NB4 (cell line): Measurements from ENCODE around the gene CABP4.
A peak's percentile ranks its signal among the peaks of the same experiment; 100 is the strongest.

Source experiments
- DNase-seq: peaks from one replicate; pipeline ENCODE4 v3.0.0; 2010; ENCODE audit warnings: low read depth
- H3K4me3 ChIP-seq: one replicate; pipeline ENCODE4 v1.5.1; 2011; ENCODE audit warnings: mild to moderate bottlenecking, low read depth, low read length, moderate library complexity
- MYC ChIP-seq: IDR thresholded peaks from 2 replicates; pipeline ENCODE4 v1.6.1; 2011; ENCODE audit warnings: low read depth, low read length
- POLR2A ChIP-seq: IDR thresholded peaks from 2 replicates; pipeline ENCODE4 v1.6.1; 2011; ENCODE audit warnings: mild to moderate bottlenecking; ENCODE audit not compliant: insufficient read length; ENCODE audit errors: extremely low read depth
- TF ChIP-seq, protein P1 (sequence below): IDR thresholded peaks from 2 replicates; pipeline ENCODE4 v1.6.1; 2011; ENCODE audit warnings: low read depth, low read length
- TF ChIP-seq, protein P2 (sequence below): IDR thresholded peaks from one replicate; pipeline ENCODE4 v1.5.1; 2012; ENCODE audit warnings: low read depth, low read length

The CABP4 gene

DNA sequence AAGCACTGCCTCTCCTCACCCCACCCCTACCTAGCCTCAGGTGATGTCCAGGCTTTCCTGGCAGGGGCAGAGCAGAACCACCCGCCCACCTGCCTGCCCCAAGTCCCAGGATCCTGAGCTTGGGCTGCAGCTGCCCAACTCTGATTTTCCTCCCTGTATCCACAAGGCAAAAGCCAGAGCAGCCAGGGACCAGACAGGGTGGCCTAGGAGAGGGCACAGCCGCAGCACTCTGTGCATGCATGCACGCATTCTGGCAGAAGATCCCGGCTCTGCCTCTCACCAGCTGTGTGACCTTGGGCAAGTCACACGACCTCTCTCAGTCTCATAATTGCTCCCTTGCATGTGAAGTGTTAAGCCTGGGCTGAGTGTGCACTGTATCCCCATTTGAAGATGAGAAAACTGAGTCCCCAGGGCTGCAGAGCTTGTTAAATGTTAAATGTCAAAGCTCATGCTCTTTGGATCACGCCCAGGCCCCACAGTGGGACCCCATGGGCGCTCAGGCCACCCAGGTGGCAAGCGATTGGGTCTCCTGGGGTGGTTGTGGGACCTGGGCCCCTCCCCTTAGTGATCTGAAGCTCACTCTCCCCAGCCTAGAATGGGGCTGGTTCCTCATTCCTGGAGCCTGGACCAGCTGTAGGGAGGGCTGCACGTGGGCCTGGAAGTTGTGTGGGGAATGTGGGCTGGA, 42.5 kb upstream of the CABP4 start:
- no peak overlapping the region for H3K4me3 ChIP-seq
- DNase-seq: no peak
- no peak for TF ChIP-seq POLR2A

DNA sequence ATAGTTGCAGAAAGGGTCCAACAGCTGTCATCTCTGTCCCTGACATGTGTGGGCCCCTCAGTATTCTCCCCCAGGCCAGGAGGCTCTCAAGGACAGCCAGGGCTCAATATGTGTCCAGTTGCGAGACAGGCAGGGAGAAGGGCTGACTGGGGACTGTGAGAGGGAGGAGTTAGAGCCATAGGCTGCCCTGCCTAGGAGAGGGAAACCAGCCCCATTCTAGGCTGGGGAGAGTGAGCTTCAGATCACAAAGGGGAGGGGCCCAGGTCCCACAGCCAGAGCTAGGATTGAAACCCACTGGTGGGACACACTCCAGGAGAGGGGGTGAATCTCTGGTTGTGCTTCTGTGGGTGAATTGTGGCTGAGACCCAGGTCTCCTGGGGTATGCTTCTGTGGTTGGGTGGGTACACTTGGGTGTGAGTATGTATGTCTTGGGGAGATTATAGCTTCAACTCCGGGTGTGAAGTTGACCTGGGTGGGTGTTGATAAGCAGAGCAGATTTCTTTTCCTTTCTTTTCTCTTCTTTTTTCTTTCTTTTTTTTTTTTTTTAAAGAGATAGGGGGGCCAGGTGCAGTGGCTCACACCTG, 41.8 kb upstream of the CABP4 start:
- DNase-seq: peak; percentile 45
- no peak overlapping the region for H3K4me3 ChIP-seq
- TF ChIP-seq, protein P1, sequence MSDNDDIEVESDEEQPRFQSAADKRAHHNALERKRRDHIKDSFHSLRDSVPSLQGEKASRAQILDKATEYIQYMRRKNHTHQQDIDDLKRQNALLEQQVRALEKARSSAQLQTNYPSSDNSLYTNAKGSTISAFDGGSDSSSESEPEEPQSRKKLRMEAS: no peak
- TF ChIP-seq MYC (no peak), POLR2A (no peak)
- TF ChIP-seq, protein P2, sequence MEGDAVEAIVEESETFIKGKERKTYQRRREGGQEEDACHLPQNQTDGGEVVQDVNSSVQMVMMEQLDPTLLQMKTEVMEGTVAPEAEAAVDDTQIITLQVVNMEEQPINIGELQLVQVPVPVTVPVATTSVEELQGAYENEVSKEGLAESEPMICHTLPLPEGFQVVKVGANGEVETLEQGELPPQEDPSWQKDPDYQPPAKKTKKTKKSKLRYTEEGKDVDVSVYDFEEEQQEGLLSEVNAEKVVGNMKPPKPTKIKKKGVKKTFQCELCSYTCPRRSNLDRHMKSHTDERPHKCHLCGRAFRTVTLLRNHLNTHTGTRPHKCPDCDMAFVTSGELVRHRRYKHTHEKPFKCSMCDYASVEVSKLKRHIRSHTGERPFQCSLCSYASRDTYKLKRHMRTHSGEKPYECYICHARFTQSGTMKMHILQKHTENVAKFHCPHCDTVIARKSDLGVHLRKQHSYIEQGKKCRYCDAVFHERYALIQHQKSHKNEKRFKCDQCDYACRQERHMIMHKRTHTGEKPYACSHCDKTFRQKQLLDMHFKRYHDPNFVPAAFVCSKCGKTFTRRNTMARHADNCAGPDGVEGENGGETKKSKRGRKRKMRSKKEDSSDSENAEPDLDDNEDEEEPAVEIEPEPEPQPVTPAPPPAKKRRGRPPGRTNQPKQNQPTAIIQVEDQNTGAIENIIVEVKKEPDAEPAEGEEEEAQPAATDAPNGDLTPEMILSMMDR: no peak

DNA sequence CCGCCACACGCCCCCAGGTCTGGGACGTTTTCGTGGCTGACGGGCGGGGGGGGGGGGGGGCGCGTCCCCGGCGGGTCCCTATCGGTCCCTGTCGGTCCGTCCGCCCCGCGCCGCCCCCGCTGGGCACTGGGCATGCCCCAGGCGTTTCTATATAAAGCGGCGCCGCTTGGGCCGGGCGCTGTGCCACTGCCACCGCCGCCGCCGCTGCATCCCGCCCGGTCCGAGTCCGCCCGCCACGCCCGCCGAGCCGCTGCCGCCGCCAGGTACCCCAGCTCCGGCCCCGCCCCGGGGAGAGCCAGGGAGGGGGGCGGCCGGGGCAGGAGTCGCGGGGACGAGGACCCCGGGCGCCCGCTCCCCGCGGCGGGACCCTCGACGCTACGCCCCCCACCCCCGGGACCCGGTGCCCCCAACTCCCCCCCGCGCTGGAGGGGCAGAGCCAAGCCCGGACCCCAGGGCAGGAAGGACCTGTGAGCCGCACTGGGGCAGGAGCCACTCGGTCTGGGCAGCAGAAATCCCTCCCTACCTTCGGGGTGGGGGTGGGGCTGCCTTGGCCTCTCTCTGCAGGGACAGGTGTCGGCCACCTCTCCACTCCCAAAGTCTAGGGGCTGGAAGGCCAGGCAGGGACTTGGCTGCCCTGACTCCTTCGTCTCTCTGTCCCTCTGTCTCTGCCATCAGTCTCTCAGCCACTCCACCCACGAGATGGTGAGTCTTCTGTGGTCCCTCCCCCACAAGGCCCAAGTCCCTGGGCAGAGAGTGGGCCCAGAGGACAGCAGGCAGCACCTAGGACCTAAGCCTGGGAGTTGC, 39.5 kb upstream of the CABP4 start, which contains the start of gene CARNS1:
Gene CARNS1, plus strand, starts transcription at position 178 of the 804 bp plus-strand sequence. Its CDS starts 522 bp downstream, at position 700.
- no peak for DNase-seq
- H3K4me3 ChIP-seq: no peak within 1 kb of the TSS
- no peak for TF ChIP-seq POLR2A
- TF ChIP-seq, protein P1: no peak
- TF ChIP-seq, protein P2: no peak
- no peak for TF ChIP-seq MYC

DNA sequence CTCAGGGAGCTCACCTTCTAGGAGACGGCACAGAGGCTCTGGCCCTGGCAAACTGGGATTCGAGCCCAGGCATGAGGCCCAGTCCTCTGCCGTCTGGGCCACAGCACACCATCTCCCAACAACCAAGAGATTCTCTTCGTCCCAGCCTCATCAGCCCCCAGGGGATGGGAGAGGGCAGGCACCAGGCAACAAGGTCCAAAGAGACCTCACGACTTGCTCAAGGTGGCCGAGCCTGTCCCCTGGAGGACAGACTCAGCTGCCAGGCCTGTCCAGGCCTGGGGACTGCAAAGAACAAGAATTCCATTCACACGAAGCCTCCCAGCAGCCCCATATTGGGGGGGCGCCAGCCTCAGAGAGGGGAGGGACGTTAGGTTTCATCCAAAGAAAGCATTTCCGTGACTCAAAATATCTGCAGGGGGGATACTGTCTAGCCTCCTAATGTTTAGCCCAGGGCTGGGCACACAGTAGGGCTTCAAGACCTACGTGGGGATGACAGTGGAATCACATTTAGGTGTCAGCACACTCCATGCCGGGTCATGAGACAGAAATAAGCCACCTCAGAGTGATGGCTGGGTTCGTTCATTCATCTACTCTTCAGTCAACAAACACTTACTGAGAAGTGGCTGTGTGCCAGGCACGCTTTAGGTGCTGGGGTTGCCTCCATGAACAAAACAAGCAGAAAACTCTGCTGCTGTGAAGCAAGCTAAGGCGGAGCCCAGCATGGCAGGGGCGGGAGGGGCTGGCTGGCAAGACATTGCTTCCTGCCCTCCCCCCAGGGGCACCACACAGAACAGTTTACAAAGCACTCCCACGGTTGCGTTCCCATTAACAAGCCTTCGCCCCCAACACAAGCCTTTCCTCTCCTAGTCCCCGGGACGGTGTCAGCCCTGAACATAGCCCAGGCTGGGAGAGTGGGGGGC, 38.5 kb upstream of the CABP4 start:
- TF ChIP-seq, protein P2: no peak
- TF ChIP-seq, protein P1: peak; percentile 73; the same call in 1 of the 2 replicates
- peak; percentile 80; the same call in 1 of the 2 replicates for TF ChIP-seq MYC
- peak; percentile 29 for TF ChIP-seq POLR2A
- no peak overlapping the region for H3K4me3 ChIP-seq
- DNase-seq: peak; percentile 93

DNA sequence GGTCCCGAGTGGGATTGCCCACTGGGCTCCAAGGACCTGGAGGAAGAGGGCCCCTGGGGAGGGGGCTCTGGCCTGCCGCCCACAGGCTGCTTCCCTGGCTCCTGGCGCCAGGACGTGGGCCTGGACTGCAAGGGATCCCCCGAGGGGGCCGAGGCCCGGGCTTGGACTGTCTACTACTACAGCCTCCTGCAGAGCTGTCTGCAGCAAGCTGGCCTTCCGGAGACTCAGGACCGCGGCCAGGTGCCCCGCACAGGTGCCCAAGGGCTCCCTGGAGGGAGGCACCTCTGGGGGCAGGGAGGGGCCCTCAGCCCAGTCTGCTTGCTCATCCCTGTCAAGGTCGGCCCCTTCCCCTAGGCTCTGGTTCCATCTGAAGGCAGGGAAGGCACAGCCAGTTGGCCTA, 37.7 kb upstream of the CABP4 start:
- no peak overlapping the region for H3K4me3 ChIP-seq
- TF ChIP-seq POLR2A: no peak

DNA sequence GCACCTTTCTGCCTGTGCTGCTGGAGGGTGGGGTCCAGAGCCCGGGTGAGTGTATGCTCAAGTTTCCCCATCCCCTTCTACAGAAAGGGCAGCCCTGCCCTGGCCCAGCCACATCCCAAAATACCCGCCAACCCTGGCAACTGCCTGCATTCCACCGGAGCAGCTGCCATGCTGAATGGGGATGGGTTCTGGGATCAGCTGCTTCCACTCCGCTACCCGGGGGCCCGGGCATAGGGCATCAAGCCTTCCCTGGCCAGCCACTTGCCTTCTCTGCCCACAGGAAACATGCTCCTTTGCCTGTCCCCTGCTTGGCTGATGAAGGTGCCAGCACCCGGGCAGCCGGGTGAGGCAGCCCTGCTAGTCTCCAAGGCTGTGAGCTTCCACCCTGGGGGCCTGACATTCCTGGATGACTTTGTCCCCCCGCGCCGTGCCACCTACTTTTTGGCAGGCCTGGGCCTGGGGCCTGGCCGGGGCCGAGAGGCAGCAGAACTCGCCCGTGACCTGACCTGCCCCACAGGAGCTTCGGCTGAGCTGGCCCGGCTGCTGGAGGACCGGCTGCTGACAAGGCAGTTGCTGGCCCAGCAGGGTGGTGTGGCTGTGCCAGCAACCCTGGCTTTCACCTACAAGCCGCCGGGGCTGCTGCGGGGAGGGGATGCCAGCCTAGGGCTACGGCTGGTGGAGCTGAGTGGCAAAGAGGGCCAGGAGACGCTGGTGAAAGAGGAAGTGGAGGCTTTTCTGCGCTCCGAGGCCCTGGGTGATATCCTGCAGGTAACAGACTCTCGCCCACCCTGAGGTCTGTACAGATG, 36.5 kb upstream of the CABP4 start:
- DNase-seq: no peak
- TF ChIP-seq POLR2A: no peak
- no peak for TF ChIP-seq MYC
- TF ChIP-seq, protein P1: no peak
- TF ChIP-seq, protein P2: no peak
- no peak overlapping the region for H3K4me3 ChIP-seq

More for the DNA sequence above, 37.7 kb upstream of the CABP4 start:
- no peak for DNase-seq
